HG03196 (cell line): ENCODE data around the gene MSI1.
"Not testable (repeated sequence)": the region's sequence is repeated elsewhere in the genome, so short reads cannot be mapped to it uniquely, and the experiment has no call there.

Experiments used
- ATAC-seq: cut with Tn5 transposase; IDR thresholded peaks from one replicate; pipeline ENCODE4 v1.9.1; 2021; ENCODE audit not compliant: unreplicated experiment

Gene MSI1

GRCh38 chr12:120357104-120357503 lies 11.9 kb downstream of the MSI1 start:
- no peak for ATAC-seq

GRCh38 chr12:120356567-120357030 lies 12.4 kb downstream of the MSI1 start:
- ATAC-seq: no peak

- no peak for ATAC-seq
Observed at GRCh38 chr12:120353556-120354317, 15.2 kb downstream of the MSI1 start.

GRCh38 chr12:120353136-120353535 lies 15.8 kb downstream of the MSI1 start:
- ATAC-seq: no peak

- ATAC-seq: no peak
Observed at GRCh38 chr12:120352117-120352516, 16.8 kb downstream of the MSI1 start.

- ATAC-seq: no peak
Observed at GRCh38 chr12:120350576-120351350, 18.2 kb downstream of the MSI1 start.

GRCh38 chr12:120347766-120348165 lies 21.2 kb downstream of the MSI1 start:
- ATAC-seq: no peak

GRCh38 chr12:120346681-120347080 lies 22.3 kb downstream of the MSI1 start:
- ATAC-seq: no peak

- ATAC-seq: no peak
Observed at GRCh38 chr12:120346031-120346430, 22.9 kb downstream of the MSI1 start.

- no peak for ATAC-seq
Observed at GRCh38 chr12:120343692-120344091, 25.3 kb downstream of the MSI1 start.

- no peak for ATAC-seq
Observed at GRCh38 chr12:120343039-120343537, 25.9 kb downstream of the MSI1 start.

GRCh38 chr12:120342175-120343038 lies 26.6 kb downstream of the MSI1 start:
- ATAC-seq: no peak

GRCh38 chr12:120339256-120339655 lies 29.7 kb downstream of the MSI1 start:
- no peak for ATAC-seq

- no peak for ATAC-seq
Observed at GRCh38 chr12:120337730-120338129, 31.2 kb downstream of the MSI1 start.

- ATAC-seq: not testable (repeated sequence)
Observed at GRCh38 chr12:120336392-120336791, 32.6 kb downstream of the MSI1 start.

- ATAC-seq: not testable (repeated sequence)
Observed at GRCh38 chr12:120335447-120335846, 33.5 kb downstream of the MSI1 start.

GRCh38 chr12:120332523-120332922 lies 36.4 kb downstream of the MSI1 start:
- no peak for ATAC-seq

GRCh38 chr12:120332041-120332440 lies 36.9 kb downstream of the MSI1 start:
- ATAC-seq: no peak

GRCh38 chr12:120331390-120331789 lies 37.6 kb downstream of the MSI1 start:
- no peak for ATAC-seq

- no peak for ATAC-seq
Observed at GRCh38 chr12:120328228-120328627, 40.7 kb downstream of the MSI1 start.

GRCh38 chr12:120327593-120327992 lies 41.4 kb downstream of the MSI1 start, which contains the start of gene PLA2G1B:
Gene PLA2G1B, minus strand, starts transcription at chr12:120327779. Its CDS starts 26 bp downstream, at chr12:120327753.
- ATAC-seq: no peak
